C4-2B (cell line): Measurements from ENCODE around the gene RFPL2.

ENCODE experiments used
- H3K27ac ChIP-seq: fragments of 450-650 bp; 2 replicates; pipeline ENCODE4 v1.5.1; 2017
- ZFX ChIP-seq: fragments of 450-650 bp; IDR thresholded peaks from 2 replicates; pipeline ENCODE4 v1.6.1; 2017
- TF ChIP-seq, protein P1 (sequence below): fragments of 450-650 bp; conservative IDR thresholded peaks from 2 replicates; pipeline ENCODE4 v1.5.1; 2017; ENCODE audit warnings: mild to moderate bottlenecking

The RFPL2 gene

DNA sequence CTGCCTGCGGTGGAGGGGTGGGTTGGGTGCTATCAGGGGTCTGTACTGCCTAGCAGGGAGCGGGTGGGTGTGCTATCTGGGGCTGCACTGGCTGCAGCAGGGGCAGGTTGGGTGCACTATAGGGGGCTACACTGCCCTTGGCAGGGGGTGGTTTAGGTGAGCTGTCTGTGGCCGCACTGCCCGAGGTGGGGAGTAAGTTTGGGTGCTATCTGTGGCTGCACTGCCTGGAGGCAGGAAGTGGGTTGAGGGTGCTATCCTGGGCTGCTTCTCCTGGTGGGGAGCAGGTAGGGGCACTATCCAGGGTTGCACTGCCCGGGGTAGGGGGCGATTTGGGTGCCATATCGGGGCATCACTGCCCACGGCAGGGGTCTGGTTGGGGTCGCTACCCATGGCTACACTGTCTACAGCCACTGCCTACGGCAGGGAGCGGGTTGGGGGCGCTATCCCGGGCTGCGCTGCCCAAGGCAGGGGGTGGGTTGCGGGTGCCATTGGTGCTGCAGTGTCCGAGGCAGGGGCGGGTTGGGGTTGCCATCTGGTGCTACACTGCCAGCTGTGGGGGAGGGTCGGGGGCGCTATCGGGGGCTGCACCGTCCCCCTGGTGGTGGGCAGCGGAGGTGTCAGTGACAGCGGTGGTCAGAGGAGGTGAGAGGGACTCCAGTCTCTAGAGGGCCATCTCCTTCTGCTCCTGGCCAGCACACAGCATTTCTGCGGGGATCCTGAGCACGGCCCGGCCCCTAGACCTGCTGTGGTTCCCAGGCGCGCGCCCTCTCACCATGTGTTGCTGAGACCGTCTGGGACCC lies 1.3 kb upstream of the RFPL2 start:
- H3K27ac ChIP-seq = peak overlapping the region; percentile 77
- TF ChIP-seq ZFX = no peak
- TF ChIP-seq, protein P1, sequence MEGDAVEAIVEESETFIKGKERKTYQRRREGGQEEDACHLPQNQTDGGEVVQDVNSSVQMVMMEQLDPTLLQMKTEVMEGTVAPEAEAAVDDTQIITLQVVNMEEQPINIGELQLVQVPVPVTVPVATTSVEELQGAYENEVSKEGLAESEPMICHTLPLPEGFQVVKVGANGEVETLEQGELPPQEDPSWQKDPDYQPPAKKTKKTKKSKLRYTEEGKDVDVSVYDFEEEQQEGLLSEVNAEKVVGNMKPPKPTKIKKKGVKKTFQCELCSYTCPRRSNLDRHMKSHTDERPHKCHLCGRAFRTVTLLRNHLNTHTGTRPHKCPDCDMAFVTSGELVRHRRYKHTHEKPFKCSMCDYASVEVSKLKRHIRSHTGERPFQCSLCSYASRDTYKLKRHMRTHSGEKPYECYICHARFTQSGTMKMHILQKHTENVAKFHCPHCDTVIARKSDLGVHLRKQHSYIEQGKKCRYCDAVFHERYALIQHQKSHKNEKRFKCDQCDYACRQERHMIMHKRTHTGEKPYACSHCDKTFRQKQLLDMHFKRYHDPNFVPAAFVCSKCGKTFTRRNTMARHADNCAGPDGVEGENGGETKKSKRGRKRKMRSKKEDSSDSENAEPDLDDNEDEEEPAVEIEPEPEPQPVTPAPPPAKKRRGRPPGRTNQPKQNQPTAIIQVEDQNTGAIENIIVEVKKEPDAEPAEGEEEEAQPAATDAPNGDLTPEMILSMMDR = no peak

DNA sequence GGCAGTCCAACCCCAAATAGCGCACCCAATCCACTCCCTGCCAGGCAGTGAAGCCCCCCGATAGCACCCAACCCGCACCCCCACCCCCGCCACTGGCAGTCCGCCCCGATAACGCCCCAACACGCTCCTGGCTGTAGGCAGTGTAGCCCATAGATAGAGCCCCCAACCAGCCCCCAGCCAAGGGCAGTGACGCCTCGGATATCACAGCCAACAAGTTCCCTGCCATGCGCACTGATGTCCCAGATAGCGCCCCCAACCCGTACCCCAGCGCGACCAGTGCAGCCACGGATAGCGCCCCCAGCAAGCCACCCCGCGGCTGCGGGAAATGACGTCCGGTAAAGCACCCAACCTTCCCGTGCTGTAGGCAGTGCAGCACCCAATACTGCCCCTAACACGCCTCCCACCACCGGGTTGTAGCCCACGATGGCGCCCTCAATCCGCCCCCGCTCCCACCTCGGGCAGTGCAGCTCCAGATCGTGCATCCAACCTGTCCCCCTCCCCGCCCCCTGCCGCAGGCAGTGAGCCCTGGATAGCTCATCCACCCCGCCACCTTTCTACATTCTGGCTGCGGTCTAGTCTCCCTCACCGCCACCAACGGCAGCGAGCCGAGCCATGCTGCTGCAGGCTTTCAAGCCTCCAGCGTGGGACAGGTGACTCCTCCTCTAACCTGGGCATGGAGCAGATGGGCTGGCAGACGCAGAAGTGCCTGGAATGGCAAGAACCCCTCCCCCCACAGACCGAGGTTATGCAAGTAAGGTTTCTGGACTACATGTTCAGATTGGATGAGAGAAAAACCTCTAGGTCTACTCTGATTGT lies 625 bp downstream of the RFPL2 start:
- TF ChIP-seq, protein P1 = peak; percentile 2; the same call in 1 of the 2 replicates
- no peak for TF ChIP-seq ZFX
- H3K27ac ChIP-seq = peak overlapping the region; percentile 77

DNA sequence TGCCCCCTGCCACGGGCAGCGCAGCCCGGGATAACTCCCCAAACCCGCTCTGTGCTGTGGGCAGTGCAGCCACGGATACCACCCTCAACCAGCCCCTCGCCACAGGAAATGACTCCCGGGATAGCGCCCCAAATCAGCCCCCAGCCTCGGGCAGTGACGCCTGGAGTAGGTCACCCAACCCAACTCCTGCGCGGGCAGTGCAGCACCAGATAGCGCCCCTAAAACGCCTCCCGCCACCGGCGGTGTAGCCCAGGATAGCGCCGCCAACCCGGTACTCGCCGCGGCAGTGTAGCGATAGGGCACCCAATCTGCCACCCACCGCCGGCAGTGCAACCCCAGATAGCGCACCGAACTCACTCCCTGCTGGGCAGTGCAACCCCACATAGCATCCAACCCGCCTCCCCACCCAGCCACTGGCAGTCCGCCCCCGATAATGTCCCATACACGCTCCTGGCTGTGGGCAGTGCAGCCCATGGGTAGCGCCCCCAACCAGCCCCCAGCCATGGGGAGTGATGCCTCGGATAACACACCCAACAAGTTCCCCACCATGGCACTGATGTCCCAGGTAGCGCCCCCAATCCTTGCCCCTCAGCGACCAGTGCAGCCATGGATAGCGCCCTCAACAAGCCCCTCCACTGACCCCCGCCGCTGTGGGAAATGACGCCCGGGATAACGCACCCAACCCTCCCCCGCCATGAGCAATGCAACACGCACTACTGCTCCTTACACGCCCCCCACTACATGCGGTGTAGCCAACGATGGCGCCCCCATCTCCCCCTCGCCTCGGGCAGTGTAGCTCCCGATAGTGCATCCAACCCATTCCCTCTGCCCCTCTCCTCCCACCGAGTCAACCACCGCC lies 1.5 kb downstream of the RFPL2 start:
- TF ChIP-seq ZFX = no peak
- TF ChIP-seq, protein P1 = no peak

DNA sequence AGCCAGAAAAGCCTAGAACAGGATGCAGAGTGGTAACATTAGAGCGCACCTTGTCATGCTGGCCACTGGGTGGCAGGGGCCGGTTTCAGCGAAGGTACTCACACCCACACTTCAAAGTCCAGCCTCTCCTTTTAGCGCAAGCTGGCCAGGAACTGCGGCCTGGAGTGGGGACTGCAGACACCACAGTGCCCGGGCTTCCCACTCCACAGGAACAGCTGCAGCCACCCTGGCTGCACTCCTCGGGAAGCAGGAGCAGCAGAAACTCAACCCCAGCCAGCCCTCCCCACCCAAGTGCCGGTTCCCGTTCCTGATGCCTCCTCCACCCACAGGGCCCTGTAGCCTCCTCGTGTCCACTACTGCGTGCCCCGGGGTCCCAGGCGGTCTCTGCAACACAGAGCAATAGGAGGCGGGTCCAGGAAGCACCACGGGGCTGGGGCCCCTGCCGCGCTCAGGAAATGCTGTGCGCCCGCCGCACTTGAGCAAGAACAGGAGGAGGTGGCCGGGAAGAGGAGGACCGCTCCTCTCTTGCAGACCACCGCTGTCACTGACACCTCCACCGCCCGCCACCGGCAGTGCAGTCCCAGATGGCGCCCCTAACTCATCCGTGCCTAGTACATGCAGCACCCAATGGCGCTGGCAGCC lies 2.2 kb downstream of the RFPL2 start:
- H3K27ac ChIP-seq = peak overlapping the region; percentile 77; the same call in 1 of the 2 replicates
- no peak for TF ChIP-seq ZFX
- TF ChIP-seq, protein P1 = peak; percentile 85

More for the DNA sequence above, 1.5 kb downstream of the RFPL2 start:
- H3K27ac ChIP-seq = peak overlapping the region; percentile 77

DNA sequence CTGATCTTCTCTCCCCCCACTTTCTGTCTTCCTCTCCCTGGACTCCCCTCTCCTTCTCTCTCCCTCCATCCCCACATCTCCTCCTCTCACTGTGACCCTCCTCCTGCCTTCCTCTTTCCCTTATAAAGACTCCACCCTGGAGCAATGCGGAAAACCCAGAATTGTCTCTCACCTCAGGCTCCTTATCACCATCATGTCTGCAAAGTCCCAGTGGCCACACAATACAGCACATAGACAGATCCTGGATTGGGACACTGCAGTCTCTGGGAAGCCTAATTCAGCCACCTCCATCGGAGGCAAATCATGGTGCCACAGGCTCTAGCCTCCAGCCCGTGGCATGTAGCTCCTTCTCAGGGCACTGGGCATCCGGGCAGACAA lies 2.7 kb downstream of the RFPL2 start:
- TF ChIP-seq ZFX = no peak
- TF ChIP-seq, protein P1 = no peak
- peak overlapping the region; percentile 20; the same call in 1 of the 2 replicates for H3K27ac ChIP-seq

DNA sequence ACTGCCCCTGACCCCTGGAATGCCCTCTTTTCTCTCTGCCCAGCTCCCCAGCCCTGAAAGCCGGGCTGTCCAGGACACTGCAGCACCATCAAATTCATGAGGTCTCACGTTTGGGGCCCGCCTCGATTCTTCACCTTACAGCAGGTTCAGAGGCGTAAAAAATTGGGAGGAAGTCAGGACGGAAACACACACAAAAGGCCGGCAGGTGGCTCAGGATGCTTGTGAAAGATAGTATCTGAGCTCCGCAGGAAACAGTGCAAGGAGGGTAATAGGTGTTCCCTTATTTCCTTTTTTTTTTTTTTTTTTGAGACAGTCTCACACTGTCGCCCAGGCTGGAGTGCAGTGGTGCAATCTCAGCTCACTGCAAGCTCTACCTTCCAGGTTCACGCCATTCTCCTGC lies 4.1 kb downstream of the RFPL2 start:
- TF ChIP-seq, protein P1 = no peak
- no peak for TF ChIP-seq ZFX
- H3K27ac ChIP-seq = no peak overlapping the region
